ENCODE data around the gene RASSF8.
"Not testable (repeated sequence)": the region's sequence is repeated elsewhere in the genome, so short reads cannot be mapped to it uniquely, and the experiment has no call there.

RASSF8 gene

GRCh38 chr12:26031318-26031717 is 72.8 kb downstream of the RASSF8 start:
- DNase-seq, result no peak

DNA sequence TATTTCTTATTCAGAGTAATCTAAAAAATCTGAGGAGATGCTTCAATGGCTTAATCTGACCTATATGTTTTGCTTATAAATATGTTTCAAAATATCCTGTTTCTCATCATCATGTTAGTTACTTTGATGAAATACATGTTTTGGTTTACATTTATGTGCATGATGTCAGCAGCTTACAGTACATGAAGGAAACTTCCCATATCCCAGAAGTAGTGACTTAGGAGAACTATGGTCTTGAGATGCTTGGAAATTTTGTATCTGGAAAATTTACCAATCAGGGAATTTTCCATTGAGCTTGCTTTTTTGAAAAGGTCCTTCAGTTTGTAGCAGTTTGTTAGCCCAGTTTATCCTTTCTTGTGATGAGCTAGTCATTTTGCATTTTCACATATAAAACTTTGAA is 73.3 kb downstream of the RASSF8 start:
- DNase-seq, result no peak

DNA sequence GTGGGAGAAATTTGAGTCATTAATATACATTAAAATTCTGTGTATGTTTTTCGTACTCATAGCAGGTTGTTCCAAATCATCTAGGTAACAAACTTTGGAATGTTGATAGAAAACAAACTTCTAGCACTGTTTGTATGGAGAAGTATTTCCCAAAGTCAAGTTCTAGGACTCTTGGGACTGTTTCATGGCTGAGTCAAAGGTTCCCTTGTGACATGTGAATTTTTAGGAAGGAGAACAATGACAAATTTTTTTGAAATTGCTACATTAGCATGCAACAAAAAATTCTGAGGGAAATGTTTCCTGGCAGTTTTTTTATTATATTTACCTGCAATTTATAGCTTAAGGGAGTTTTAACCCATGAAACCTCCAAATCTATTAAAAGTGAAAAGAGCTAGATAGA is 73.8 kb downstream of the RASSF8 start:
- no peak for DNase-seq

GRCh38 chr12:26032719-26033241 is 74.3 kb downstream of the RASSF8 start:
- DNase-seq, result no peak

GRCh38 chr12:26034371-26035142 is 76.1 kb downstream of the RASSF8 start:
- no peak for DNase-seq

DNA sequence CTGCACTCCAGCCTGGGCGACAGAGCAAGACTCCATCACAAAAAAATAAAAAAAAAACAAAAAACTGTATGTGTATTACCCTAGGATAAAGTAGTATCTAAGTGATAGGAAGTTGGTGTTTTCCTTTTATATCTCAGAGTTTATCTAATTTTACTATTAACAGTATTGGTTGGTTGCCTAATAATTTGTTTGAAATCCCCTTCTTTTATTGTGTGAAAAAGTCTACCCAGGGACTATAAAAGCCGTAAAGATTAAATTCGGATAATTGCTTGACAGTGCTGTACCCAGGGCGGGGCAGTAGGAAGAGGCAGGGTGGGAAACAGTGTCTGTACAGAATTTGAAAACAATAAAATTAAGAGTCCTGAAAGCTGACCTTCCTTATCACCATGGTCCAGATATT is 78.4 kb downstream of the RASSF8 start:
- no peak for DNase-seq

DNA sequence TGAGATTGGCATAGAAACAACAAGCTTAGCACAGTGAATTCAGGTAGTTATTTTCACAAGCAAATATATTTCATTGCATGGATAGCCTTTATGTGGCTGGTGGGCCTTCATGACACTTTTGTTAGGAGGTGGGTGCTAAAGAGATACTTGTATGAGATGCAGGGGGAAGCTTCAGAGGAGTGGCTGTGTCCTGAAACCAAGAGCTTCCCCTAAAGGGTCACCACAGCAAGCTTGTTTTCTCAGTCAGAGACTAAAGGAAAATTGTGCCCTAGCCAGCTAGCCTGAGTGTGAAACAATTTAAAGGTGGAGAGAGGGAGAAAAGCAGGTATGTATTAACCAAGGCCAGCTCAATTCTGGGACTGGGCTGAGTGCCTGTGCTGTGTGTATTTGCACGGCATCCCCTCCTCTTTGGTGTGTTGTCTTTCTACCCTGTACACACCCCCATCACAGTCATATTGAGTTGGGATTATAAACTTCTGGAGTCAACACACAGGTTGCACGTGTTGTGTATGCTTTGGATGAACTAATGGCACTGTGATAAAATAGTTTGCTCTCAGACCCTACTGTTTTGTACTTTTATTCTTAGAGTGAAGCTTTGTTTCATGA is 79.2 kb downstream of the RASSF8 start:
- DNase-seq, result no peak

DNA sequence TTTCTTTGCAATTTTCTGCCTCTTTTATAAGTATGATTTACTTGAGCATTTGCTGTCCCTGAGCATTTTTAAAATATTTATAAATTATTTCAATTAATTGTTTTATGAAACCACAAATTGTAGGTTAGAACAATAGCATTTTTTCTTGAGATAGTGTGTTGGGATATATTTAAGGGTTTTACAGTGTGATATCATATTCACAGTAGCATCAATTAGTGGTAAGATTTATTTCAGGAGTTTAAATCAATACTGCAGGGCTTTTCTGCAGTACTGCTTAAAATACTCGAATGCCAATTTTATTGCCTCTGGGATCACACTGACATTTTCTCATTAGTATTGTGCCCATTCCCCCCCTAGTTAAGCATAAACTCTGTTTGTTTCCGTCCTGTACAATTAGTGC is 84.2 kb downstream of the RASSF8 start:
- DNase-seq, result no peak

- DNase-seq, result no peak
Measured at GRCh38 chr12:26043135-26044006, 84.9 kb downstream of the RASSF8 start.

DNA sequence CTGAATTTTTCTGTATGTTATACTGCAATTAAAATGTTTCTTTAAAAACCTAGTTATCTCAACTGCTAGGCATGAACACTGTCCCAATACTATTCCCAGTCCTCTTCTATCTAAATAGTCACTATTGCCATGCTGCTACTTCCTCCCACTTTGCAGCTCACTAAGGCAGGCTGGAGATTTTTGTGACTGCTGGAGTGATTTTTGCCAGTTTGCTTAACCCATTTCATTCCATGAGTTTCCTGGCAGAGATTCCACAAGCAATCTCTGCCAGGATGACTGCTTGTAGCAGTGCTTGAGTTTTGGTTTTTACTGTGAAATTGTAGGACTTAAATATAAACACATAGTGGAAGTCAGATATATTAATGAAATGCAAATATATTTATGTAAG is 85.5 kb downstream of the RASSF8 start:
- DNase-seq, result no peak

DNA sequence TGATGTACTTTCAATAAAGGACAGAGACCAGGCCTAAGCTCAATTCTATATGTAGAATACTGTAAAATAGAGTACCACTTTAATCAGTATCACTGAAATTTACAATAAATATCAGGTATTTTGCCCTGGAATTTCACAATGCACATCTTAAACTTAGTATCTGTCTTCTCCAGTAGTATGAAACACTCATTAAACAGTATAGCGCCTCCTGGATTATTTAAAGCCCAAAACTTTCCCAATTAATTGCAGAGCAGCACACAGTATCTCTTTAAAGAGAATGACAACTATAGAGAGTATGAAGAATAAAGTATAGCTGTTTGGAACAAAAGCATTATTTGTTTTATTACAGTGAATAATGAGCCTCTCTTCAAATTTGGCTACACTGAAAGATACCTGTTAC is 86.1 kb downstream of the RASSF8 start:
- DNase-seq, result no peak

DNA sequence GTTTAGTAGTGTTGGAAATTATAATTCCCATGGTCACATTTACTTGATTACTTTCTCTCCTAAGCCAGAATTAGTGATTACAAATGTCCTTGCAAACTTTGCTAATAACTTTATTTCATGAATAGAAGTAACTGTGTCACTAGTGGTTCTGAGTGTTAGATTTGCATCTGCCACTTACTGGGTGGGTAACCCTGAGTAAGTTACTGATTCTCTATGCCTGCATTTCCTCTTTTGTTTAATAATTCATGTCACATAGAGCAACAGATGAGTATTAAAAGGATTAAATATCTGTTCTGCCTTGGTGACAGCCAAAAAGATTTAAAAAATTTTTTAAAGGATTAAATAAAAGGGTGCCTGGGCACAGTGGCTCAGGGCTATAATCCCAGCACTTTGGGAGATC is 87.7 kb downstream of the RASSF8 start:
- DNase-seq, result no peak

DNA sequence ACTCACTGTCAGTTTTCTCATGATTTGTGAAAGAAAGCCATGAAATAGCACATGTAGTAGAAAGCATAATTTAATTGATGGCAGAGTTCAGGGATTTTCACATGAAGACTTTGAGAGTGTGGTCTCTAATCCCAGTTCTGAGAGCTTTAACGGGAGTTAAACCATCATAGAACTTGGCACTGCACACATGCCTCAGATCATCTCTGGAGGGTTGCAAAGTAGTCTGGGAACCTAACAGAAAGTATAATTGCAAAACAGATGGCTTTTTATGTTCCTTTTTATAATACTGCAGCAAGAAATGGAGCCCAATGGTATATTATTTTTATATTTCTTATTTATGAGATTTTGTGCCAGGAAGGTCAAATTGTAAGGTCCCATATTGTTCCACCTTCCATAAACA is 88.4 kb downstream of the RASSF8 start:
- DNase-seq, result no peak

DNA sequence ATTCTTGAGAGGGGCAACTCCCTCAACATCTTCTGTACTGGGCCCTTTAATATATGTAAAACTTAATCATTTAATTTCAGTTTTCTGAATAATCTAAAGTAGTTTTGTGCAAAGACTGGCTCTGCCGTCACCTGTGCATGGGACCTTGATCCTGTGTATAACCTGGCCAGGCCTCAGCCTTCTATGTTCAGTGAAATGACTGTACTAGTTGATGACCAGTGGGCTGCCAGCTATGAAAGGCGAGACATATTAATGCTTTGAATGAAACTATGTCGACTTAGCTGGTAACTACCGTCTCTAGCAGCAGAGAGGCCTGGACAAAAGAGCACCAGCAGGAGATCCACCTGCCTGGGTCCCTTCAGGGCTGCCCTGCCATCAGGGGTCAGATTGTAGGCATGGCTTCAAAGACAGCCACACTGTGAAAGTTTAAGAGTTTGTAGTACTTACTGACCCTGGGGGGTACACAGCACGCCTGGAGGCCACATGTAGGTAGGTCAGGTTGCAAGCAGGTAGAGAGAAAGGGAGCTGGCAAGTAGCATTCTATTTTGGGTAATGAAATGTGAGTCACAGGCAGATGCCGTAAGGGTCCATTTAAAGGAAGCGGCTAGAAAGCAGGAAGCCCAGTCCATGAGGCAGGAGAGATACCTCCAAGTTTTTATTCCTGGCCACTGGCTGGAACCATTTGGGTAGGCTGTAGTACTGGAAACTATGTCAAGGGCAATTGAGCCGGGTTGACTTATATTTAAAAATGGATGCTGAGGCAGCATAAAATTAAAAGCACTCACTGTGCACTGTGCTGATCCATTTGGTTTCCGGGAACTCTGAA is 89.1 kb downstream of the RASSF8 start:
- no peak for DNase-seq

DNA sequence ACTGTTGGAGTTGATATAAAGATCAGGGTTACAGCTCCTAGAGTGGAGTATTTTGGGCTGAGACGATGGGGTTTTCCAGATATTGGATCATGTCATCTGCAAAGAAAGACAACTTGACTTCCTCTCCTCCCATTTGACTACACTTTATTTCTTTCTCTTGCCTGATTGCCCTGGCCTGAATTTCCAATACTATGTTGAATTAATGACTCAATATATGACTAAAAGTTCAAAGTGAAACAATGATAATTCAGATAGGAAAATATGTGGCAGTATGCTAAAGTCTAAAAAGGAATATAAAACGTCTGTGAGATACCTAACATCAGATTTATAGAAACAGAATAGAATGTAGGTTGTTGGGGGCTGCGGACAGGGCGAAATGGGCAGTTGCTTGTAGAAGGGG is 94.2 kb downstream of the RASSF8 start:
- DNase-seq, result no peak

DNA sequence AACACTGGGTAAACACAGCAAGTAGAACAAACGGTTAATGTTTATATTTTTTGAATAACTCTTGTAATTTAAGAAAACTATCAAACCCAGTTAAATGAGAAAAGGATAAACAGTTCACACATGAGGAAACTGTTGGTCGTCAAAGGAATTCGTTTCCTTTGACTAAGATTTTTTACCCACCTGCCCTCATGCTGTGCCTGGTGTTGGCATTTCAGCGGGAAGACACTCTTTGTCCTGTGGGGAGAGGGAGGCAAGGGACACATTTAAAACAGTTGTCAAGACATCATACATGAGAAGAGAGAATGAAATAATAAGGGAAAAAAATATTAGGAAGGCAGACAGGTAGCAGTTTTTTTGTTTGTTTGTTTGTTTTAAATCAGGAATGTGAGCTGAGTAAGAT is 95.9 kb downstream of the RASSF8 start:
- no peak for DNase-seq

- no peak for DNase-seq
Measured at GRCh38 chr12:26055087-26055486, 96.6 kb downstream of the RASSF8 start.

DNA sequence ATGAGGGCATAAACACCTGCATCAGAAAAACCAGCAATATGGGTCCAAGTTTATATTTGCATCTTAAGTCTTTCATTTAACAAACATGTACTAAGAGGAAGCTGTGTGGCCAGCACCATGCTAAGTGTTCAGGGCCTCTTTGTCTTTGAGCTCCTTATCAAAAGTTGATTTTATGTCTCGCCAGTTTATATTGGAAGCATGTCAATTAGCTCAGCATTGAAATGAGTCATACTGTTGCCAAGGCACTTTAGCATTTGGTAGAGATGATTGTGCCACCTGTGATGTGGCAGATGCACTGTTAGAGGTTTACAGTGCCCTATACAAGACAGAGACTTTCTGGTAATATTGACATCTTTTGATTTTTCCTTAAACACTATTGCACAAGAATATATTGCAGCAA is 97.9 kb downstream of the RASSF8 start:
- DNase-seq, result no peak

- not testable (repeated sequence) for DNase-seq
Measured at GRCh38 chr12:26057271-26057670, 98.8 kb downstream of the RASSF8 start.

DNA sequence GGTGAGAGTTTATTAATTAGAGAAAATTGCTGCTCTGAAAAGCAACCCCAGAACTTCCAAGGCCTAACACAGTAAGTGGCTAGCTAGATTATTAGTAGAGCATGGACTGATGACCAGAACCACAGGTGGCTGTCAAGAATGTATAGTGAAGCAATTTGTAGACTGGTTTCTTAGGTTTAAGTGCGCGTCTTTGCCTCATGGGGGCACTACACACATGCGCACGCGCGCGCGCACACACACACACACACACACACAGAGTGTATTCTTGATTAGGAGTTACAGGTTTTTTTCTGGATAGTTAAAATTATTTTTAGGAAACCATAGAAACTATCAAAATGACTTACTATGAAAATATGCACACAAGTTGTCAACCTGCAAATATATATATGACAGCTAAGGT is 99.8 kb downstream of the RASSF8 start:
- no peak for DNase-seq

- DNase-seq, result no peak
Measured at GRCh38 chr12:26058818-26059217, 100.3 kb downstream of the RASSF8 start.

DNA sequence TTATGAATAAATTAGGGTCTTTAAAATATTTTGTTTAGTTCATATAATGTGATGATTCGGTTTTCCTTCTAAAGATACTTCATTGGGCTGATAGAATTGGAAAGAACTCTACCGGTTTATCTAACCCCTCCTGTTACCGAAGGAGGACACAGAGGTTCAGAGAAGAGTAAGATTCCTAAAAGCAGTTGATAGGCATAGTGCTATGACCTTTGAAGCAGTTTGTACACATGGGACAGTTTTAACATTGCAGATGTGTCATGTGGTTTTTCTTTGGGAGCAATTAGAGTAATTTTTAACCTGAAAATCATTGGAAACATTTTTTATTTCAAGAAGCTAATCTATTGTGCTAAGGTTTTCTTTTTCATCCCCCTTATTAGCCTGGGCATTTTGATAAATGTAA is 103.5 kb downstream of the RASSF8 start:
- no peak for DNase-seq

- DNase-seq, result no peak
Measured at GRCh38 chr12:26062566-26062965, 104.1 kb downstream of the RASSF8 start.

Data from stimulated activated CD4-positive, alpha-beta T cell treated with anti-CD3 and anti-CD28 coated beads, Interleukin-15, amount 100 ng/mL, for 24 hours (primary cell).